Stimulated activated CD8-positive, alpha-beta memory T cell treated with anti-CD3 and anti-CD28 coated beads, Interleukin-12 subunit alpha, Interleukin-12 subunit beta, amount 100 ng/mL, for 24 hours (primary cell): ENCODE results near the gene VPS51.

Experiments
- DNase-seq: peaks from one replicate; pipeline ENCODE4 v3.0.0-alpha.2; 2020; ENCODE audit errors: extremely low read depth

The VPS51 gene

GRCh38 chr11:65072631-65072966, 23.4 kb upstream of the VPS51 start:
- no peak for DNase-seq

- no peak for DNase-seq
Measured at GRCh38 chr11:65077451-65077850, 18.6 kb upstream of the VPS51 start.

- peak; percentile 17 for DNase-seq
Measured at GRCh38 chr11:65078151-65078550, 17.9 kb upstream of the VPS51 start.

DNA sequence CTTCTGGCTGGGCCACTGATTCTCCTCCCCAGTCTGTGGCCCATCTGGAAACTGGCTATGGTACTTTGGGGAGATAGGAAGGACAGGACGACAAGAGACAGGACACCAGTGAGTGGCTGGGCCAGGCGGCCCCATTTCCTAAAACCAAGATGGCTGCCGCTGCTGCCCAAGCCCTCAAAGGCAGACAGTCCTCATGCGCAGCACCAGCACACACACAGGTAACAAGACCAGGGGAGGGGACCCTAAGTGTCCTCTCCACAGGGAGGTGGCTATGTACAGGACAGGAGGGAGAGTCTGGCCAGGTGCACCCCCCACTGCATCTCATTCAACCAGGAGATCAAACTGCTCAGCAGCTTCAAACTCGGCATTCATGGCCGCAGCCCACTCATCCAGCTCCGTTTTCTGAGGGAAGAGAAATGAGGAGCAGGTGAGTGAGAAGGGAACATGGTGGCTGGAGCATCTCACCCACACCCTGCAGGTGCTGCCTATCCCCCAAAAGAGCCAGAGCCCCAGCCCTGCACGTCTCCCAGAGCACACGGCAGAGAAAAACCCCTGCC, 17.1 kb upstream of the VPS51 start:
- no peak for DNase-seq

- DNase-seq, result no peak
Measured at GRCh38 chr11:65083134-65083833, 12.7 kb upstream of the VPS51 start.

DNA sequence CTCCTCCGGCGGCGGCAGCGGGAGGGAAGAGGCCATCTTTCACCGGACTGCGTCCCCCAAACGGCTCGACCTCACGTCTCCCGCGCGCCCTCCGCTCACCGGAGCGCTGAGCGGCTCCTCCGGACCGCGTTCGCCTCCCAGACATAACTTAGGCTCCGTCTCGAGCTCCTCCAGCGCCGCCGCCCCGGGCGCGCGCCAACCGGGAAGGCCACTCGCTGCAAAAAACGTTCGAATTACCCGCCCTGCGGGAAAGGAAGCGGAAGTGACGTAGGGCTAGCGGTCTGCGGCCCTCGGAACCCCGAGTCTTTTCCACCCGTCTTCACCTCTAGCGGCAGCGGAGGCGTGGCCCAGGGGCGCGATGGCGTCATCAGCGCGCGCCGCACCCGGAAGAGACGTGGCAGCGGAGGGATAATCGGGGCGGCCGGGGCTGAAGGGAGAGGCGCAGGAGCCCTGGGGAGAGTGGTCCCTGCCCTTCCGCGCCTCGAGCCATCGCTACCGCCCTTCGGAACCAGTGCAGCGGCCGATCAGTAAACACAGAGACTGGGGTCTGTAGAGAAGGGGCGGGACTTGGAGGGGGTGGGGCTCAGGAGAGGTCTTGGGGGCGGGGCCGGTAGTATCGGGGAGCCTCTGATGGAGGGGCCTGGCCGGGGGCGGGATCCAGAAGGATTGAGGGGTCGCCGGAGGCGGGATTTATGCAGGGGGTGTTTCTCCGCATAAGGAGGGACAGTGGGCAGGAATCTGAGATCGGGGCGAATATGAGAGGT, 12.0 kb upstream of the VPS51 start, which contains the start of the genes CDCA5 and ZFPL1:
Gene CDCA5, minus strand, starts transcription at position 207 of the 764 bp plus-strand sequence. Its CDS starts 62 bp downstream, at position 145.
Gene ZFPL1, plus strand, starts transcription at position 389 of the 764 bp plus-strand sequence. CDS start 477 bp downstream, outside the sequence.
- peak; percentile 89 for DNase-seq

DNA sequence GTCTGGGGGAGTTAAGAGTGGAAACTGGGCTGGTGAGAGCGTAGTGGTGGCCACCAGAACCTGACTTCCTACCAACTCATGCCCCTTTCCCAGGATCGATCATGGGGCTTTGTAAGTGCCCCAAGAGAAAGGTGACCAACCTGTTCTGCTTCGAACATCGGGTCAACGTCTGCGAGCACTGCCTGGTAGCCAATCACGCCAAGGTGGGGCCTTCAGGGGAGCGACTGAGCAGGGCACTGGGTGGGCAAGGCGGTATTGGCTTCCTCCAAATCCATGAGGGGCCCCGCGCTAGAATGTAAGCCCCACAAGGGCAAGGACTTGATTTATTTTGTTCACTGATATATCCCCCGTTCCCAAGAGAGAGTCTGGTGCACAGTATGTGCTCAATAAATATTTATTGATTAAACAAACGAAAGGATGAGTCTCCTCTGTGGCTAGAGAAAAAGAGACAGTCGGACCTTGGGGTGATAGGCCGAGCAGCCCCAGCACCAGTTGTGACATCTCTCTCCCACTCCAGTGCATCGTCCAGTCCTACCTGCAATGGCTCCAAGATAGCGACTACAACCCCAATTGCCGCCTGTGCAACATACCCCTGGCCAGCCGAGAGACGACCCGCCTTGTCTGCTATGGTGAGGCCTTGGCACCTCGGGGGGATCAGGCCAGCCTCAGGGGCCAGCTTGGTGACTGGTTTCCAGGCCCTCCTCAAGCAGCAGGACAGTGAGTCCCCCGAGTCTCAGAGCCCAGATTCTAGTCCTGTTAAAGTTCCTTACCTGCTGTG, 11.2 kb upstream of the VPS51 start:
- no peak for DNase-seq

- DNase-seq, result no peak
Measured at GRCh38 chr11:65085446-65085845, 10.6 kb upstream of the VPS51 start.

DNA sequence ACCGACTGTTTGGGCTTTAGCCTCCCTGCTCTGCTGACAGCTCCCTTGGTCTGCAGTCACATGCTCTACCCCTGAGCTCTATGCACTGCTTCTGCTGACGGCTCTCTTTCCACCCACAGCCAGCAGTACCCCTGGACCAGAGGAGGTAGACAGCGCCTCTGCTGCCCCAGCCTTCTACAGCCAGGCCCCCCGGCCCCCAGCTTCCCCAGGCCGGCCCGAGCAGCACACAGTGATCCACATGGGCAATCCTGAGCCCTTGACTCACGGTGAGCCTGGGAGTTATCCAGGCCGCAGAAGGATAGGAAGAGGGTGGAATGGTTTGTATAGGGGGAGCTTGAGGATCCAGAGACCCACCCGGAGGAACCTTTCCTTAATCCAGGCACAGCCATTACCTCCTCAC, 9.2 kb upstream of the VPS51 start:
- no peak for DNase-seq

GRCh38 chr11:65087216-65087615, 8.8 kb upstream of the VPS51 start:
- DNase-seq, result no peak

DNA sequence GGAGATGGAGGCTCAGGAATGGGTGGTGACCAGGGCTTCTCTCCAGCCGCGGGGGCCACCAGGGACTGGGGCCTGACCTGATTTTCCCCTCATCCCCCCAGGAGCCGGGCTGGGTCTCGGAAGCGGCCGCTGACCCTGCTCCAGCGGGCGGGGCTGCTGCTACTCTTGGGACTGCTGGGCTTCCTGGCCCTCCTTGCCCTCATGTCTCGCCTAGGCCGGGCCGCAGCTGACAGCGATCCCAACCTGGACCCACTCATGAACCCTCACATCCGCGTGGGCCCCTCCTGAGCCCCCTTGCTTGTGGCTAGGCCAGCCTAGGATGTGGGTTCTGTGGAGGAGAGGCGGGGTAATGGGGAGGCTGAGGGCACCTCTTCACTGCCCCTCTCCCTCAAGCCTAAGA, 8.2 kb upstream of the VPS51 start:
- DNase-seq, result no peak

DNA sequence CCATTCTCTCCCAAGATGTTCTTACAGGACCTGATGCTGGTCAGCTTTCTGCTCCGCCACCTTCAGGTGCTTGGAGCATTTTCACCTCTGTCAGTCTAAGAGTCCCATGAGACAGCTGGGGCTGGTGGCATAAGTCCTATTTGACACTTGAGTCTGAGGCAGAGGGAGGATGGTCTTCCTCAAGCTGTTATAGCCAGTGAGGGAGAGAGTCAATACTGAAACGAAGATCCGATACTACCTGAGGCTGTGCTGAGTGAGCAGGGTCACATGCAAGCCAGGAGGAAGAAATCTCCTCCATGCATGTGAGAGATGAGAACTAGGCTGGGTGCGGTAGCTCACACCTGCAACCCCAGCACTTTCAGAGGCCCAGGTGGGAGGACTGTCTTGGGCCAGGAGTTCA, 6.4 kb upstream of the VPS51 start:
- no peak for DNase-seq

- DNase-seq, result no peak
Measured at GRCh38 chr11:65090628-65091027, 5.4 kb upstream of the VPS51 start.

- no peak for DNase-seq
Measured at GRCh38 chr11:65095427-65095826, 587 bp upstream of the VPS51 start.

GRCh38 chr11:65096926-65097325, 912 bp downstream of the VPS51 start:
- DNase-seq, result no peak

- DNase-seq, result no peak
Measured at GRCh38 chr11:65100674-65101350, 4.8 kb downstream of the VPS51 start.

GRCh38 chr11:65102142-65103095, 6.4 kb downstream of the VPS51 start:
- no peak for DNase-seq

DNA sequence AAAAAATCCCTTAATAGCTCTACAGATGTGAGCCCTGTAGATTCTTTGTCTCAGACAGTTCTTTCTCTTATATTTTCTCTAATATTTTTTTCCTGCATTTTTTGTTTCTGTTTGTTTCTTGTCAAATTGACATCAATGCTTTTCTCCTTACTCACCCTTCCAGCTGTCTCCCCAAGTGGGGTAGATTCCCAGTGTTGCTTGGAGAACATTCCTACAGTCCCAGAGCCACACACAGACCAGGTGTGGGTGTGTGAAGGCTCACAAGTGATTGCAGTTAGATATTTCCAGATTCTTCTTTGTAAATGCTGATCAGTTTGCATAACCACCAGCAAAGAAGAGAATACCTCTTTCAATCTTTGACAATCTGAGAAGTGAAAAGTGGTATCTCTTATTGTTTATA, 7.5 kb downstream of the VPS51 start:
- no peak for DNase-seq

DNA sequence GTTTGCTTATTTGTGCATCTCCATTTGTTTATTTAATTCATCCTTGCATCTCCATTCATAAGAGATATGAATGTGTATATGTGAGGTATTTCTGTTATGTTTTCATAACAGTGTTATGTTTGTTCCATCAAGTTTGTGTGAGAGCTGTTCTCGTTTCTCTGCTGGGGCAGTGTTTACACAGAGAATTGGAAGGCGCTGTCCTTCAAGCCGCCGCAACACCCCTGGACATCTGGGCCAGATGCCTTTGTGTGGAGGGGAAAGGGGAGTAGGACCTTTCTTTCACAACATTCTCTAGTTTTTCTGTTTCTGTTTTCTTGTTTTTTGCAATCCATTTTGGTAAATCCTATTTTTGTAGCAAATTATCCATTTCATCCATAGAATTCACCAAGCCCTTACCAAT, 8.6 kb downstream of the VPS51 start:
- no peak for DNase-seq

DNA sequence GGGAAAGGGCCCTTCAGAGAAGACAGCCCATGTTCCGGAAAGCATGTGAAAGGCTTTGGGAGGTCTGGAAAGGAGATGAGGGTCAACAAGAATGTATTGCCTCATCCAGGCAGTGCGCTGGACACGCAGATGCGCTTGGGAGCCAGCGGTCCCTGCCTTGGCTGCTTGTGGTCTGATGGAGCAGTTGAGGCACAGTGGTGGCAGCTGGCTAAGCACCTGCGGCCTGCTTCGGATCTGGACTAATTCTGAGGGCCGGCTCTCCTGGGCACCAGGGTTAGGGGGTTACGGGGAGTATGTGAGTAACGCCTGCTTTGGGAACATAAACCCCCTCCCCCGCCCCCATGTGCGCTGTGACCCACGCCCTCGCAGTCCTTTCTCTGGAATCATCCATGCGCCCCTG, 11.1 kb downstream of the VPS51 start:
- no peak for DNase-seq
